Gastroesophageal sphincter (tissue), 3 donors: Measurements from ENCODE around the gene RNF125.

Source experiments
- CTCF ChIP-seq, 4 experiments: fragments of 200-600 bp in 2 of 4; fragments of 450-650 bp in 2 of 4; sonication (generic) in 1 of 4; IDR thresholded peaks; one replicate each; pipeline ENCODE4 v1.5.1; 2017 to 2019; ENCODE audit warnings: antibody characterized with exemption in 4 of 4, mild to moderate bottlenecking in 2 of 4, moderate library complexity in 2 of 4
- EP300 ChIP-seq: sonication (generic); formaldehyde crosslinking; IDR thresholded peaks from one replicate; pipeline ENCODE4 v1.6.1; 2017; ENCODE audit warnings: antibody characterized with exemption, mild to moderate bottlenecking
- POLR2A ChIP-seq, 2 donors: fragments of 450-650 bp; IDR thresholded peaks; one replicate each; pipeline ENCODE4 v1.6.1; 2017; ENCODE audit warnings: antibody characterized with exemption in 2 of 2, mild to moderate bottlenecking in 2 of 2, moderate library complexity in 1 of 2
- POLR2AphosphoS5 ChIP-seq: sonication (generic); formaldehyde crosslinking; IDR thresholded peaks from one replicate; pipeline ENCODE4 v1.6.1; 2017; ENCODE audit warnings: antibody characterized with exemption

GRCh38 chr18:32029558-32029957, 10.9 kb downstream of the RNF125 start:
- no peak for TF ChIP-seq CTCF (IDR thresholded peaks at IDR 0.05)
- TF ChIP-seq POLR2A (IDR thresholded peaks at IDR 0.05): no peak
- no peak for TF ChIP-seq POLR2AphosphoS5
- no peak for TF ChIP-seq EP300
